IMR-90 (cell line): ENCODE measurements around the gene PALMD. TPM values are rescaled to one million over a fixed set of nuclear protein-coding genes. Genes with fewer than 3 reads are reported as not detected.

Experiments used
- ATAC-seq: fragments of 200-7000 bp; cut with Tn5 transposase; 2 replicates; pipeline ENCODE4 v1.9.1; 2020; ENCODE audit warnings: low read depth, mild to moderate bottlenecking, moderate library complexity
- BruUV-seq: library from RNA; stranded (reverse); fragments of 400-500 nt; replicated peaks from 2 replicates; lab custom pipeline; 2021; lab: Mats Ljungman, UMichigan
- CTCF ChIA-PET: fragments of 300-600 bp; formaldehyde crosslinking; extraction: SDS; loops from one replicate; lab custom pipeline; 2021; ENCODE audit warnings: antibody characterized with exemption; lab: Yijun Ruan, JAX
- POLR2A ChIA-PET: fragments of 300-600 bp; sonication (Branson Sonifier 250); formaldehyde crosslinking; loops from one replicate; lab custom pipeline; 2022; ENCODE audit warnings: antibody characterized with exemption; ENCODE audit not compliant: unreplicated experiment; lab: Charles Lee
- DNase-seq: peaks from one replicate; pipeline ENCODE4 v3.0.0; 2013
- H2AFZ ChIP-seq: replicated peaks from 2 replicates; pipeline ENCODE3; 2013; ENCODE audit warnings: low read length, mild to moderate bottlenecking; ENCODE audit not compliant: poor library complexity
- H2AK5ac ChIP-seq: 2 replicates; pipeline ENCODE4 v1.6.1; 2013; ENCODE audit warnings: low read depth, low read length, inconsistent platforms
- H2AK9ac ChIP-seq: replicated peaks from 2 replicates; pipeline ENCODE3; 2013; ENCODE audit warnings: mild to moderate bottlenecking, low read depth, low read length, moderate library complexity; ENCODE audit not compliant: poor library complexity
- H2BK120ac ChIP-seq: 2 replicates; pipeline ENCODE4 v1.6.1; 2013; ENCODE audit warnings: low read depth, low read length, inconsistent platforms
- H2BK15ac ChIP-seq: 3 replicates; pipeline ENCODE4 v1.6.1; 2013; ENCODE audit warnings: low read depth, low read length, inconsistent platforms
- H2BK20ac ChIP-seq: 2 replicates; pipeline ENCODE4 v1.6.1; 2013; ENCODE audit warnings: low read depth, mild to moderate bottlenecking, inconsistent platforms, low read length, moderate library complexity
- H2BK5ac ChIP-seq: 2 replicates; pipeline ENCODE4 v1.6.1; 2013; ENCODE audit warnings: mild to moderate bottlenecking, low read depth, low read length, inconsistent platforms; ENCODE audit not compliant: poor library complexity, severe bottlenecking
- H3K14ac ChIP-seq: replicated peaks from 2 replicates; pipeline ENCODE4 v1.6.1; 2013; ENCODE audit warnings: low read depth, low read length, inconsistent platforms
- H3K18ac ChIP-seq: 2 replicates; pipeline ENCODE4 v1.6.1; 2013; ENCODE audit warnings: low read depth, low read length, control low read depth
- H3K23ac ChIP-seq: 2 replicates; pipeline ENCODE4 v1.6.1; 2013; ENCODE audit warnings: low read depth, low read length, inconsistent platforms
- H3K27ac ChIP-seq: 2 replicates; pipeline ENCODE4 v1.5.1; 2013; ENCODE audit warnings: mild to moderate bottlenecking, control low read depth, low read length; ENCODE audit not compliant: insufficient read depth
- H3K27me3 ChIP-seq: 2 replicates; pipeline ENCODE4 v1.6.1; 2013; ENCODE audit warnings: low read length; ENCODE audit not compliant: control insufficient read depth, insufficient read depth
- H3K36me3 ChIP-seq: 2 replicates; pipeline ENCODE4 v1.6.1; 2013; ENCODE audit warnings: low read length, mixed read lengths; ENCODE audit not compliant: control insufficient read depth, insufficient read depth
- H3K4ac ChIP-seq: 2 replicates; pipeline ENCODE4 v1.6.1; 2013; ENCODE audit warnings: low read depth, low read length, inconsistent platforms
- H3K4me1 ChIP-seq: 2 replicates; pipeline ENCODE4 v1.6.1; 2013; ENCODE audit warnings: low read length, mixed read lengths; ENCODE audit not compliant: control insufficient read depth, insufficient read depth
- H3K4me2 ChIP-seq: 2 replicates; pipeline ENCODE4 v1.6.1; 2013; ENCODE audit warnings: low read depth, mild to moderate bottlenecking, control low read depth, low read length, moderate library complexity
- H3K4me3 ChIP-seq: 2 replicates; pipeline ENCODE4 v1.5.1; 2013; ENCODE audit warnings: low read depth, mild to moderate bottlenecking, control low read depth, low read length, moderate library complexity; ENCODE audit not compliant: insufficient read depth
- H3K56ac ChIP-seq: 2 replicates; pipeline ENCODE4 v1.6.1; 2013; ENCODE audit warnings: low read length, inconsistent platforms; ENCODE audit not compliant: insufficient read depth; ENCODE audit errors: extremely low read depth
- H3K79me1 ChIP-seq, 2 experiments: 2 replicates each; pipeline ENCODE4 v1.6.1; 2013; ENCODE audit warnings: low read length in 2 of 2, inconsistent platforms in 1 of 2, low read depth in 1 of 2
- H3K9ac ChIP-seq: 2 replicates; pipeline ENCODE4 v1.6.1; 2013; ENCODE audit warnings: low read depth, low read length, control low read depth
- H3K9me1 ChIP-seq: 2 replicates; pipeline ENCODE4 v1.6.1; 2013; ENCODE audit warnings: low read length, inconsistent platforms; ENCODE audit not compliant: insufficient read depth
- H3K9me3 ChIP-seq: 2 replicates; pipeline ENCODE4 v1.6.1; 2013; ENCODE audit warnings: low read length; ENCODE audit not compliant: control insufficient read depth, insufficient read depth
- H4K20me1 ChIP-seq: 2 replicates; pipeline ENCODE4 v1.6.1; 2013; ENCODE audit warnings: low read length, inconsistent platforms; ENCODE audit not compliant: insufficient read depth
- H4K5ac ChIP-seq: 2 replicates; pipeline ENCODE4 v1.6.1; 2013; ENCODE audit warnings: mild to moderate bottlenecking, low read depth, low read length, control low read depth
- H4K8ac ChIP-seq, 2 experiments: 2 replicates each; pipeline ENCODE4 v1.6.1; 2013; ENCODE audit warnings: low read depth in 2 of 2, low read length in 2 of 2, control low read depth in 1 of 2, inconsistent platforms in 1 of 2
- H4K91ac ChIP-seq: 2 replicates; pipeline ENCODE4 v1.6.1; 2013; ENCODE audit warnings: low read depth, low read length, inconsistent platforms; ENCODE audit not compliant: insufficient read depth
- BHLHE40 ChIP-seq: fragments of 150-350 bp; IDR thresholded peaks from 2 replicates; pipeline ENCODE4 v1.6.1; 2016; ENCODE audit warnings: mild to moderate bottlenecking, low read depth, low read length
- CEBPB ChIP-seq: IDR thresholded peaks from 2 replicates; pipeline ENCODE4 v1.6.1; 2012; ENCODE audit warnings: low read depth, low read length, improper control_type of control experiment
- CHD1 ChIP-seq: IDR thresholded peaks from 2 replicates; pipeline ENCODE4 v1.6.1; 2012; ENCODE audit warnings: low read depth, low read length, improper control_type of control experiment
- FOS ChIP-seq: fragments of 150-350 bp; IDR thresholded peaks from 2 replicates; pipeline ENCODE4 v1.6.1; 2016; ENCODE audit warnings: low read depth, low read length
- MAFK ChIP-seq: IDR thresholded peaks from 2 replicates; pipeline ENCODE4 v1.6.1; 2012; ENCODE audit warnings: low read depth, low read length, improper control_type of control experiment
- MAZ ChIP-seq: IDR thresholded peaks from 2 replicates; pipeline ENCODE4 v1.6.1; 2012; ENCODE audit warnings: low read depth, mild to moderate bottlenecking, low read length, improper control_type of control experiment, moderate library complexity, borderline replicate concordance
- MXI1 ChIP-seq: IDR thresholded peaks from 2 replicates; pipeline ENCODE4 v1.6.1; 2012; ENCODE audit warnings: low read depth, mild to moderate bottlenecking, low read length, moderate library complexity, borderline replicate concordance
- NFE2L2 ChIP-seq: fragments of 150-350 bp; IDR thresholded peaks from 2 replicates; pipeline ENCODE4 v1.6.1; 2016; ENCODE audit warnings: low read depth, mild to moderate bottlenecking, low read length
- POLR2A ChIP-seq: IDR thresholded peaks from 2 replicates; pipeline ENCODE4 v1.6.1; 2012; ENCODE audit warnings: mild to moderate bottlenecking, low read depth, low read length
- RAD21 ChIP-seq: IDR thresholded peaks from 2 replicates; pipeline ENCODE4 v1.6.1; 2012; ENCODE audit warnings: low read length, improper control_type of control experiment
- RCOR1 ChIP-seq: IDR thresholded peaks from 2 replicates; pipeline ENCODE4 v1.6.1; 2012; ENCODE audit warnings: mild to moderate bottlenecking, low read length, improper control_type of control experiment; ENCODE audit not compliant: insufficient replicate concordance
- RFX5 ChIP-seq: IDR thresholded peaks from 2 replicates; pipeline ENCODE4 v1.8.0; 2012; ENCODE audit warnings: low read depth, mild to moderate bottlenecking, low read length, moderate library complexity
- SMC3 ChIP-seq: fragments of 150-350 bp; IDR thresholded peaks from 2 replicates; pipeline ENCODE4 v1.6.1; 2016; ENCODE audit warnings: low read depth, mild to moderate bottlenecking, antibody characterized with exemption, low read length, moderate library complexity
- WGBS, 2 experiments: methylation state at CpG; one replicate each; pipeline versions ENCODE4 v1.1.5 to v1.1.7; 2013; ENCODE audit warnings: missing lambda C conversion rate in 2 of 2; ENCODE audit not compliant: insufficient read length in 1 of 2; ENCODE audit errors: extremely low coverage in 2 of 2; 5-methylcytosine and 5-hydroxymethylcytosine counted together
- dilution Hi-C: fragments of 300-500 bp; cut with HindIII; formaldehyde crosslinking; loops from one replicate; pipeline ENCODE4 v1.14.3; 2018; ENCODE audit warnings: low sequenced_read_pairs; ENCODE audit not compliant: unreplicated experiment
- in situ Hi-C: fragments of 300-500 bp; cut with MboI; formaldehyde crosslinking; loops from 3 replicates; pipeline ENCODE4 v1.14.3; 2019; ENCODE audit warnings: low sequenced_read_pairs, inconsistent platforms, mixed read lengths
- intact Hi-C: fragments of 100-400 bp; cut with micrococcal nuclease; formaldehyde crosslinking; loops from 2 replicates; pipeline ENCODE4 v1.10.0; 2022
- polyA plus RNA-seq, 3 experiments: library from polyadenylated mRNA; depleted of rRNA; stranded (reverse); fragments of >200 nt; gene quantifications; 2 replicates each; pipeline ENCODE4 v1.2.3, GENCODE V29; 2012; ENCODE audit warnings: low replicate concordance in 1 of 3
- total RNA-seq: library from RNA; depleted of rRNA; stranded (reverse); fragments of >200 nt; gene quantifications from 2 replicates; pipeline ENCODE4 v1.2.3, GENCODE V29; 2012
- TF ChIP-seq, protein P1 (sequence below): fragments of 150-350 bp; IDR thresholded peaks from 2 replicates; pipeline ENCODE4 v1.6.1; 2017; ENCODE audit warnings: mild to moderate bottlenecking, antibody characterized with exemption, low read length, low read depth
- TF ChIP-seq, protein P2 (sequence below): fragments of 150-350 bp; IDR thresholded peaks from 2 replicates; pipeline ENCODE4 v1.6.1; 2016; ENCODE audit warnings: low read depth, mild to moderate bottlenecking, low read length, moderate library complexity, borderline replicate concordance
- TF ChIP-seq, protein P3 (sequence below): conservative IDR thresholded peaks from 2 replicates; pipeline ENCODE4 v1.5.1; 2012; ENCODE audit warnings: mild to moderate bottlenecking, low read depth, low read length, improper control_type of control experiment

PALMD gene
- total and polyA plus RNA-seq, 2 of the 4 experiments (the other 2 are of a cell fraction), result 0.51 to 0.72 TPM

DNA sequence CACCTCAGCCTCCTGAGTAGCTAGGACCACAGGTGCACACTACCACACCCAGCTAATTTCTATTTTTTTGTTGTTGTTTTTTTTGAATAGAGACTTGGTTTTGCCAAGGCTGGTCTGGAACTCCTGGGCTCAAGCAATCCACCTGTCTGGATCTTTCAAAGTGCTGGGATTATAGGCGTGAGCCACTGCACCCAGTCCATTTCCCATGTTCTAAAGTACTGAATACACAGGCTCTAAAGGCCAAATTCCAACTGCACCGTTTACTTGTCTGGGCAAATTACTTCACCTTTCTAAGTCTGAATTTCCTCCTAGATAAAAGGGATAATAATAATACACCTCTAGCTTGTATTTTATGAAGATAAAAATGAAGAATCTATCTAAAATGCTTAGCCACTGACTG is 80.9 kb downstream of the PALMD start:
- no peak overlapping the region for H2AFZ ChIP-seq
- no peak for TF ChIP-seq BHLHE40
- no peak for TF ChIP-seq FOS
- TF ChIP-seq, protein P1, sequence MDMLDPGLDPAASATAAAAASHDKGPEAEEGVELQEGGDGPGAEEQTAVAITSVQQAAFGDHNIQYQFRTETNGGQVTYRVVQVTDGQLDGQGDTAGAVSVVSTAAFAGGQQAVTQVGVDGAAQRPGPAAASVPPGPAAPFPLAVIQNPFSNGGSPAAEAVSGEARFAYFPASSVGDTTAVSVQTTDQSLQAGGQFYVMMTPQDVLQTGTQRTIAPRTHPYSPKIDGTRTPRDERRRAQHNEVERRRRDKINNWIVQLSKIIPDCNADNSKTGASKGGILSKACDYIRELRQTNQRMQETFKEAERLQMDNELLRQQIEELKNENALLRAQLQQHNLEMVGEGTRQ, result no peak
- no peak for TF ChIP-seq RCOR1
- no peak for TF ChIP-seq POLR2A
- TF ChIP-seq, protein P2, sequence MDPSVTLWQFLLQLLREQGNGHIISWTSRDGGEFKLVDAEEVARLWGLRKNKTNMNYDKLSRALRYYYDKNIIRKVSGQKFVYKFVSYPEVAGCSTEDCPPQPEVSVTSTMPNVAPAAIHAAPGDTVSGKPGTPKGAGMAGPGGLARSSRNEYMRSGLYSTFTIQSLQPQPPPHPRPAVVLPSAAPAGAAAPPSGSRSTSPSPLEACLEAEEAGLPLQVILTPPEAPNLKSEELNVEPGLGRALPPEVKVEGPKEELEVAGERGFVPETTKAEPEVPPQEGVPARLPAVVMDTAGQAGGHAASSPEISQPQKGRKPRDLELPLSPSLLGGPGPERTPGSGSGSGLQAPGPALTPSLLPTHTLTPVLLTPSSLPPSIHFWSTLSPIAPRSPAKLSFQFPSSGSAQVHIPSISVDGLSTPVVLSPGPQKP, result no peak
- TF ChIP-seq MXI1, result no peak
- no peak for TF ChIP-seq RAD21
- TF ChIP-seq CEBPB, result no peak
- no peak for TF ChIP-seq NFE2L2
- TF ChIP-seq SMC3, result no peak
- TF ChIP-seq MAZ, result no peak
- TF ChIP-seq MAFK, result no peak
- TF ChIP-seq, protein P3, sequence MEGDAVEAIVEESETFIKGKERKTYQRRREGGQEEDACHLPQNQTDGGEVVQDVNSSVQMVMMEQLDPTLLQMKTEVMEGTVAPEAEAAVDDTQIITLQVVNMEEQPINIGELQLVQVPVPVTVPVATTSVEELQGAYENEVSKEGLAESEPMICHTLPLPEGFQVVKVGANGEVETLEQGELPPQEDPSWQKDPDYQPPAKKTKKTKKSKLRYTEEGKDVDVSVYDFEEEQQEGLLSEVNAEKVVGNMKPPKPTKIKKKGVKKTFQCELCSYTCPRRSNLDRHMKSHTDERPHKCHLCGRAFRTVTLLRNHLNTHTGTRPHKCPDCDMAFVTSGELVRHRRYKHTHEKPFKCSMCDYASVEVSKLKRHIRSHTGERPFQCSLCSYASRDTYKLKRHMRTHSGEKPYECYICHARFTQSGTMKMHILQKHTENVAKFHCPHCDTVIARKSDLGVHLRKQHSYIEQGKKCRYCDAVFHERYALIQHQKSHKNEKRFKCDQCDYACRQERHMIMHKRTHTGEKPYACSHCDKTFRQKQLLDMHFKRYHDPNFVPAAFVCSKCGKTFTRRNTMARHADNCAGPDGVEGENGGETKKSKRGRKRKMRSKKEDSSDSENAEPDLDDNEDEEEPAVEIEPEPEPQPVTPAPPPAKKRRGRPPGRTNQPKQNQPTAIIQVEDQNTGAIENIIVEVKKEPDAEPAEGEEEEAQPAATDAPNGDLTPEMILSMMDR, result no peak
- TF ChIP-seq CHD1, result no peak
- TF ChIP-seq RFX5, result no peak
- no peak overlapping the region for H3K9ac ChIP-seq
- intact Hi-C loops, result loop anchor here (10.0 kb wide), 1 partner anchor 1062 kb away; the partner anchor contains the start of gene SNX7
- H4K91ac ChIP-seq, result no peak overlapping the region
- H3K4me2 ChIP-seq, result no peak overlapping the region
- CTCF ChIA-PET, result no interaction called here
- H3K79me1 ChIP-seq, result no peaks in the 10 kb centered on the region
- H3K27ac ChIP-seq, result no peak overlapping the region
- WGBS, 2 experiments, result no CpG with 5 or more reads among the region's 2 CpGs
- H2BK15ac ChIP-seq, result no peak overlapping the region
- no peak overlapping the region for H3K4ac ChIP-seq
- H4K5ac ChIP-seq, result no peak overlapping the region
- no peak overlapping the region for H2AK5ac ChIP-seq
- peaks cover 5% of the 10 kb centered on the region; the same call in 1 of the 2 replicates for H3K4me1 ChIP-seq
- H4K20me1 ChIP-seq, result no peaks in the 10 kb centered on the region
- no peak overlapping the region for H2AK9ac ChIP-seq
- POLR2A ChIA-PET, result no interaction called here
- H4K8ac ChIP-seq, result no peak overlapping the region
- no peak overlapping the region for H2BK5ac ChIP-seq
- ATAC-seq (no peak), DNase-seq (no peak)
- no peak overlapping the region for H3K14ac ChIP-seq
- H3K36me3 ChIP-seq, result no peaks in the 10 kb centered on the region
- dilution Hi-C loops, result no loop called here
- H3K56ac ChIP-seq, result no peak overlapping the region
- H2BK20ac ChIP-seq, result no peak overlapping the region
- H3K23ac ChIP-seq, result no peak overlapping the region
- H3K9me1 ChIP-seq, result no peaks in the 10 kb centered on the region
- H3K4me3 ChIP-seq, result no peak overlapping the region
- in situ Hi-C loops, result no loop called here
- no peak overlapping the region for H2BK120ac ChIP-seq
- no TSS peak for BruUV-seq
- H3K27me3 ChIP-seq, result no peaks in the 10 kb centered on the region
- H3K9me3 ChIP-seq, result no peaks in the 10 kb centered on the region
- H3K18ac ChIP-seq, result no peak overlapping the region
